ENCODE data around the gene SLC39A8. TPM values are rescaled to one million over a fixed set of nuclear protein-coding genes. Genes with fewer than 3 reads are reported as not detected.

Gene SLC39A8
- total RNA-seq, 1 donor: 11.2 TPM

- H3K4me3 ChIP-seq (ENCODE audit: insufficient read depth, low read length): no peak overlapping the region
- H3K79me2 ChIP-seq (ENCODE audit: insufficient read depth, low read length): no peaks in the 10 kb centered on the region
- no peak overlapping the region for H2AFZ ChIP-seq (ENCODE audit: low read length)
- no peaks in the 10 kb centered on the region for H4K20me1 ChIP-seq (ENCODE audit: insufficient read depth, low read length)
- H3K9me3 ChIP-seq (ENCODE audit: low read depth, low read length): no peaks in the 10 kb centered on the region
- no peak overlapping the region for H3K27ac ChIP-seq (ENCODE audit: low read depth, low read length)
- H3K27me3 ChIP-seq (ENCODE audit: insufficient read depth, low read length): no peaks in the 10 kb centered on the region
- no peaks in the 10 kb centered on the region for H3K4me1 ChIP-seq (ENCODE audit: insufficient read depth, low read length)
- TF ChIP-seq, protein P1, sequence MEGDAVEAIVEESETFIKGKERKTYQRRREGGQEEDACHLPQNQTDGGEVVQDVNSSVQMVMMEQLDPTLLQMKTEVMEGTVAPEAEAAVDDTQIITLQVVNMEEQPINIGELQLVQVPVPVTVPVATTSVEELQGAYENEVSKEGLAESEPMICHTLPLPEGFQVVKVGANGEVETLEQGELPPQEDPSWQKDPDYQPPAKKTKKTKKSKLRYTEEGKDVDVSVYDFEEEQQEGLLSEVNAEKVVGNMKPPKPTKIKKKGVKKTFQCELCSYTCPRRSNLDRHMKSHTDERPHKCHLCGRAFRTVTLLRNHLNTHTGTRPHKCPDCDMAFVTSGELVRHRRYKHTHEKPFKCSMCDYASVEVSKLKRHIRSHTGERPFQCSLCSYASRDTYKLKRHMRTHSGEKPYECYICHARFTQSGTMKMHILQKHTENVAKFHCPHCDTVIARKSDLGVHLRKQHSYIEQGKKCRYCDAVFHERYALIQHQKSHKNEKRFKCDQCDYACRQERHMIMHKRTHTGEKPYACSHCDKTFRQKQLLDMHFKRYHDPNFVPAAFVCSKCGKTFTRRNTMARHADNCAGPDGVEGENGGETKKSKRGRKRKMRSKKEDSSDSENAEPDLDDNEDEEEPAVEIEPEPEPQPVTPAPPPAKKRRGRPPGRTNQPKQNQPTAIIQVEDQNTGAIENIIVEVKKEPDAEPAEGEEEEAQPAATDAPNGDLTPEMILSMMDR (IDR thresholded peaks at IDR 0.05; ENCODE audit: extremely low read depth, low read depth, low read length): no peak
- H3K4me2 ChIP-seq (ENCODE audit: insufficient read depth, low read length): no peak overlapping the region
- no peaks in the 10 kb centered on the region for H3K36me3 ChIP-seq (ENCODE audit: insufficient read depth, low read length)
- no peak for DNase-seq (ENCODE audit: insufficient read length, low spot score, missing footprints)
Measured at GRCh38 chr4:102256321-102256720, 89.0 kb downstream of the SLC39A8 start.

DNA sequence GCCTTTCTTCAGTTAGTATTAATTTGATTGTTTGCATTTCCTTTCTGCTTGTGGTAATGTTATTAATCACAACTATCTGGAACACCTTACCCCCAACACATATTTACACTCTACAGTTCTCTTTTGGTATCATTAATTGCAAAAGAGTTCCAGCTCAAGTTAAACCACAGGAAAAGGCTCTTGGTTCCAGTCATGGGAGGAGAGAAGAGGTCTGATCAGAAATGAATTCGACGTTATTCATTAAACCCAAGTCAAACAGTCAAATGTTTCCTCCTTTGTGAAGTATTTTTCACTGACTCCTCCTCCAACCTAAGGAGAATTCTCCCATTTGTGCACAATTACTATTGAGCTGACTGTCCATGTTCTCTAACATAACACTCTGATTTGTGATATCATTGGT, 91.4 kb downstream of the SLC39A8 start:
- Histone ChIP-seq H2AFZ (ENCODE audit: low read length) (no peak overlapping the region), H3K27ac (ENCODE audit: low read depth, low read length) (no peak overlapping the region), H3K4me1 (ENCODE audit: insufficient read depth, low read length) (no peaks in the 10 kb centered on the region), H3K9me3 (ENCODE audit: low read depth, low read length) (no peaks in the 10 kb centered on the region), H3K27me3 (ENCODE audit: insufficient read depth, low read length) (no peaks in the 10 kb centered on the region), H3K4me2 (ENCODE audit: insufficient read depth, low read length) (no peak overlapping the region), H3K36me3 (ENCODE audit: insufficient read depth, low read length) (no peaks in the 10 kb centered on the region), H4K20me1 (ENCODE audit: insufficient read depth, low read length) (no peaks in the 10 kb centered on the region), H3K4me3 (ENCODE audit: insufficient read depth, low read length) (no peak overlapping the region), H3K79me2 (ENCODE audit: insufficient read depth, low read length) (no peaks in the 10 kb centered on the region)
- TF ChIP-seq, protein P1 (IDR thresholded peaks at IDR 0.05; ENCODE audit: extremely low read depth, low read depth, low read length): no peak
- DNase-seq (ENCODE audit: insufficient read length, low spot score, missing footprints): no peak

- Histone ChIP-seq H3K27me3 (ENCODE audit: insufficient read depth, low read length) (no peaks in the 10 kb centered on the region), H3K4me2 (ENCODE audit: insufficient read depth, low read length) (no peak overlapping the region), H3K27ac (ENCODE audit: low read depth, low read length) (no peak overlapping the region), H3K36me3 (ENCODE audit: insufficient read depth, low read length) (no peaks in the 10 kb centered on the region), H3K4me1 (ENCODE audit: insufficient read depth, low read length) (no peaks in the 10 kb centered on the region), H3K4me3 (ENCODE audit: insufficient read depth, low read length) (no peak overlapping the region), H3K9me3 (ENCODE audit: low read depth, low read length) (no peaks in the 10 kb centered on the region), H4K20me1 (ENCODE audit: insufficient read depth, low read length) (no peaks in the 10 kb centered on the region), H3K79me2 (ENCODE audit: insufficient read depth, low read length) (no peaks in the 10 kb centered on the region), H2AFZ (ENCODE audit: low read length) (no peak overlapping the region)
- TF ChIP-seq, protein P1 (IDR thresholded peaks at IDR 0.05; ENCODE audit: extremely low read depth, low read depth, low read length): no peak
- peak; percentile 58 for DNase-seq (ENCODE audit: insufficient read length, low spot score, missing footprints)
Measured at GRCh38 chr4:102252171-102252570, 93.1 kb downstream of the SLC39A8 start.

DNA sequence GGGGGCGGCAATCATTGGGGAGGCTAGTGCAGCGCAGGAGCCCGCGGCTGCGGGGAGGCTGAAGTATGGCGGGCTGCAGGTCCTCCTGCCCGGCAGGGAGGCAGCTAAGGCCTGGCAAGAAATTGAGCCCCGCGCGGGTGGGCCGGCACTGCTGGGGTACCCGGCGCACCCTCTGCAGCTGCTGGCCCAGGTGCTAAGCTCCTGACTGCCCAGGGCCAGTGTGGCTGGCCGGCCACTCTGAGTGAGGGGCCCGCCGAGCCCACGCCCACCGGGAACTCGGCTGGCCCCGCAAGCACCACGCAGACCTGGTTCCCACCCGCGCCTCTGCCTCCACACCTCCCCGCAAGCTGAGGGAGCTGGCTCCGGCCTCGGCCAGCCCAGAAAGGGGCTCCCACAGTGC, 94.9 kb downstream of the SLC39A8 start:
- Histone ChIP-seq H3K36me3 (ENCODE audit: insufficient read depth, low read length) (no peaks in the 10 kb centered on the region), H3K27ac (ENCODE audit: low read depth, low read length) (no peak overlapping the region), H3K4me3 (ENCODE audit: insufficient read depth, low read length) (no peak overlapping the region), H4K20me1 (ENCODE audit: insufficient read depth, low read length) (no peaks in the 10 kb centered on the region), H3K27me3 (ENCODE audit: insufficient read depth, low read length) (no peaks in the 10 kb centered on the region), H3K9me3 (ENCODE audit: low read depth, low read length) (no peaks in the 10 kb centered on the region), H3K4me2 (ENCODE audit: insufficient read depth, low read length) (no peak overlapping the region), H2AFZ (ENCODE audit: low read length) (no peak overlapping the region), H3K4me1 (ENCODE audit: insufficient read depth, low read length) (no peaks in the 10 kb centered on the region), H3K79me2 (ENCODE audit: insufficient read depth, low read length) (no peaks in the 10 kb centered on the region)
- no peak for DNase-seq (ENCODE audit: insufficient read length, low spot score, missing footprints)
- TF ChIP-seq, protein P1 (IDR thresholded peaks at IDR 0.05; ENCODE audit: extremely low read depth, low read depth, low read length): no peak
